Esophagus mucosa (tissue), 1 donor: Measurements from ENCODE around the gene THSD4. TPM values are rescaled to one million over a fixed set of nuclear protein-coding genes. Genes with fewer than 3 reads are reported as not detected.
"Not testable (repeated sequence)": the region's sequence is repeated elsewhere in the genome, so short reads cannot be mapped to it uniquely, and the experiment has no call there.

Experiments
- ATAC-seq: fragments of 200-7000 bp; cut with Tn5 transposase; one replicate; pipeline ENCODE4 v1.9.1; 2020
- total RNA-seq: library from RNA; stranded (reverse); gene quantifications from one replicate; pipeline ENCODE4 v1.2.4, GENCODE V29; 2023
- donor health status: DM: yes; HTN: yes; CAD: no.

Gene THSD4
- total RNA-seq, 1 donor from 2014 or later = 121 TPM

- ATAC-seq = peak; percentile 66
These were observed 181.0 kb downstream of the THSD4 start for GRCh38 chr15:71296315-71296679.

GRCh38 chr15:71301958-71302621, 186.8 kb downstream of the THSD4 start:
- no peak for ATAC-seq

- ATAC-seq = no peak
These were observed 187.7 kb downstream of the THSD4 start for GRCh38 chr15:71302861-71303410.

GRCh38 chr15:71303977-71304376, 188.7 kb downstream of the THSD4 start:
- ATAC-seq = no peak

GRCh38 chr15:71304681-71305080, 189.4 kb downstream of the THSD4 start:
- no peak for ATAC-seq

- ATAC-seq = no peak
These were observed 191.3 kb downstream of the THSD4 start for GRCh38 chr15:71306538-71306937.

- no peak for ATAC-seq
These were observed 197.0 kb downstream of the THSD4 start for GRCh38 chr15:71312194-71312708.

DNA sequence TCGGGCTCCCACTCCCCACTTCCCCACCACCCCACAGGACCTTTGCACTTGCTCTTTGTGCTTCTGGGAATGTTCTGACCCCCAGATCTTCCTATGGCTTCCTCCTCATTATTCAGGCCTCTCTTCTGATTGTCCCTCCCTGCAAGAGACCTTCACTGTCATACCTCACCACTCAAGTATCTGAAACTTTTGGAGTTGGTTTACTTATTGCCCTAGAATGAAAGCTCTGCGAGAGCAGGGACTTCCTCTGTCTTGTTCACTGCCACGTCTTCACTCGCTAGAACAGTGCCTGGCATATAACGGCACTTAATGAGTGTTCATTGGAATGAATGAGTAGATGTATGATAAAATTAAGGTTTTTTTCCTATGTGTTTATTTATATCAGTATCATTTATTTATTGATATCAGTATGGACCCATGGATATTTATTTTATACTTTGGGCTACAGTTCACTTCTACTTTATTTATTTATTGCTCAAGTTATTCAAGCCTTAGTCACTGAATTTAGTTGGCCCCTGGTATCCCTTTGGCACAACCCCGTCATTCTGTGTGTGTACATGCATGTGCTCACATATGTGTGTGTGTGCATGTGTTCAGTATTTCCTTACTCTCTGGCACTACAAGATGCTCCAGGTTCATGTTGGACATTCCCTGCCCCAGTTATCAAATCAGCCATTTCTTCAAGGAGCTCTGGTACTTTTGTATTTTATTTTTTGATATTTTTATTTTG, 197.6 kb downstream of the THSD4 start:
- ATAC-seq = no peak

DNA sequence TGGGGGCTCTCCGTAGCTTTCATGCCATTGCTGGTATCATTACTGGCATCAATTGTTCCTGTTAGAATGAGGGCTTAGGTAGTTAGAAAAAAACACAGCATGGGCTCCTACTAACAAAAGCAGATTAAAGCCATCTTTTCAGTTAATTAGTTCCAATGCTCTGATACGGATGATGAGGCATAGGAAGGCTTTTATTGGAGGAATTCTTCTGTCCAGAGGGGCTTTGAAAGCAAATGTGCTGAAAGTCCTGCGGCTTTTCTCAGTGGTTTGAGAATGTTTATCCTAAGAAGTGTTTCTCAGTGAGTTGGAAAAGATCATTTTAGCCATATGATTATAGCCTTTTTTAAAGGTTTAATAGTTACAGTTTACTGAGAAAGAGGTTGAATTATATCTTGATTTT, 198.5 kb downstream of the THSD4 start:
- ATAC-seq = no peak

DNA sequence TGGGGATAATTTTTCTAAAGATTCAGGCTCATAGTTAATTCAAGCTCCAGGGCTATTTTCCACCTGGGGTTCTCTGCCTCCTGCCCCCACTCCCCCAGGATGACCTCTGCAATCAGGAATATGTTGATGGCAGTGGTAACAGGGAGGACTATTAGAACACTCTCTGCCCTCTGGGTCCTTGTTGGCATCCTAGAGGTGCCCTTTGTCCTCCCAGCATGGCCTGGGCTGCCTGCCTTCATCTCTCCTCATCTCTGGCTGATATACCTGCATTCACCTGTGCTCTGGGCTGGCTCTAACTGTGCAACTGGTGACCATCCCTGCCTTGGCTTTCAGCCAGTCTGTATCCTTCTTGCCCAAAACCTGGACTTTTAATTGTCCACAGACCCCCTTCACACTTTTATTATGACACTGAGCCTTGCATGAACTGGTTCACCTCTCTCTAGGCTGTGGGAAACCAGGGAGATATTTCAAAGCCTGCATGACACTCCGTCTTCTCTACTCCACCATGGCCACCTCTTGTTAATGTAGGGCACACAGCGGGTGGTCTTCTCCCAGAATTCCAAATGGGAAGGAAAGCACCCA, 199.8 kb downstream of the THSD4 start:
- no peak for ATAC-seq

GRCh38 chr15:71316911-71317310, 201.6 kb downstream of the THSD4 start:
- ATAC-seq = no peak

- ATAC-seq = not testable (repeated sequence)
These were observed 204.2 kb downstream of the THSD4 start for GRCh38 chr15:71319424-71319823.

DNA sequence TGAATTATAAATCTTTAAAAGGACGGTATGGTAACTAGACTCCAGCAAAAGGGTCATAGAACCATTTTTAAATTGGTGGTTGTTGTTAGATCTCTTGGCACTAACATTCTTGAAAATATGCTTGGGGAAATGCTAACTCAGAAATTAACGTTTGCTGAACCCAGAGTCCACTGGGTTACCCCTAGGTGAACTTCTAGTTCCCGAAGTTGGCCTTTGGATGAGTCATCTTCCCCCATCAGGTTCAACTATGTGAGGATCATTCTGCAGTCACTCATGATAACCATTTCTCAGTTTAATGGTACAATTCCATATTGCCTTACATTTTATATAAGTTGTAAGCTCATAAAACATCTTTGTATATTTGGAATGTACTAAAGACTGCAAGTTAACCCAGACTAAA, 204.7 kb downstream of the THSD4 start:
- ATAC-seq = no peak

- ATAC-seq = no peak
These were observed 207.8 kb downstream of the THSD4 start for GRCh38 chr15:71323082-71323481.

DNA sequence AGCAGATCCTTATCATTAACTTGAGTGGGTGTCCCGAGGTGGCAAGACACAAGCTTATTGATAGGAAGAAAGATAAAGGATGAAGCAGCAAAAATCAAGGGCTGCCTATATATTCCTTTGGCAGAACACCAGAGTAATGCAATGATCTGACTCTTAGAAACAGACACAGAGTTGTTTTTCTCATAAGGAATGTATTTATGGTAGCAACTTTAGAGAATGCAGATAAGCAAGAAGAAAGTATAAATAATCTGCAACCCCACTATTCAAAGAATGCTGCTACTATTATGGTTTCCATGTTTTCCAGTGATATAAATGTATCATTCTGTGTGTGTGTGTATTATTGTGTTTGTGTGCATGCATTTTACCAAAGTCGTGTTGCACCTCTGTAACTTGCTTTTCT, 208.3 kb downstream of the THSD4 start:
- ATAC-seq = no peak

GRCh38 chr15:71325481-71325880, 210.2 kb downstream of the THSD4 start:
- no peak for ATAC-seq

- ATAC-seq = no peak
These were observed 213.2 kb downstream of the THSD4 start for GRCh38 chr15:71328453-71328852.

DNA sequence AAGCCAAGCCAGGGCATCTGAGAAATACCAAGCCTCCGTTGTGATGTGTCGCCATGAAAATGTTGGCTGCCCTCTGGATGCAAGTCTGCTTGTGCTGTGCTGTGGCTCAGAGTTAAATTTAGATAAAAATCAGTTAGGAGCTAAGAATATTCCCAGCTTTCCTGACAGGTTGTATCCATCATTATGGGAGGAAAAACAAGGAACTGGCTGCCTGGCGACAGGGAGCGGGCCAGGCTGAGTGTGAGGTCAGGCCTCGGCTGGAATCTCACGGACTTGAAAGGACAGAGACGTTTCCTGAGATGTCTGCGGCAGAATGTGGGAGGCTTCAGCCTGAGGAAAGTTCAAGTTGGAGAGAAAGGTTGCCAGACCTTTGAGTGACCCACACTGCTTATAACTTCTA, 213.8 kb downstream of the THSD4 start:
- ATAC-seq = no peak

DNA sequence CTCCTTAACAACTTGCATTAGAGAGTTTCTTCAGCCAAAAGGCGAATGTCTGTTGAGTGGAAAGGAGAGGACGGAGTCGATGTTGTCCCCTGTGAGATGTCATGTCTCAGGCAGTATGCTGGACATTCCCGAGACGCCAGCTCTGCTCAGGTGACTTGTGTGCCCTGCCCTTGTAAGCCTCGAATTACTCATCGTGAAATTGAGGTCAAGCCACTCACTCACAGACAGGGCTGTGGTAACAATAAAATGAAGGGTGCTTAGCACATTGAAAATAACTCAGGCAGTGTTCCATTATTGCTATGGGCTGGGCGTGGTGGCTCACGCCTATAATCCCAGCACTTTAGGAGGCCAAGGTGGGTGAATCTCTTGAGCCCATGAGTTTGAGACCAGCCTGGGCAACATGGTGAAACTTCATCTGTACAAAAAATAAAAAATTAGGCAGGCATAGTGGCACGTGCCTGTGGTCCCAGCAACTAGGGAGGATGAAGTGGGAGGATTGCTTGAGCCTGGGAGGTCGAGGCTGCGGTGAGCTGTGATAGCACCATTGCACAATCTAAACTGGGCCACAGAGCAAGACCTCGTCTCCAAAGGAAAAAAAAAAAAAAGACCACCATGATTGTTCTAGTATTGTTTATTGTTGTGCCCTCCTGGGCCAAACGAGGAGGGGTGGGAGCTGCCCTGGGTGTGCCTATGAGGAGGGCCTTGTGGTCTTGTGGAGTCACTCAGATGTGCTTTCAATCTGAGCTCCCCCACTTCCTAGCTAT, 214.4 kb downstream of the THSD4 start:
- peak; percentile 94 for ATAC-seq

GRCh38 chr15:71330638-71331162, 215.4 kb downstream of the THSD4 start:
- no peak for ATAC-seq

DNA sequence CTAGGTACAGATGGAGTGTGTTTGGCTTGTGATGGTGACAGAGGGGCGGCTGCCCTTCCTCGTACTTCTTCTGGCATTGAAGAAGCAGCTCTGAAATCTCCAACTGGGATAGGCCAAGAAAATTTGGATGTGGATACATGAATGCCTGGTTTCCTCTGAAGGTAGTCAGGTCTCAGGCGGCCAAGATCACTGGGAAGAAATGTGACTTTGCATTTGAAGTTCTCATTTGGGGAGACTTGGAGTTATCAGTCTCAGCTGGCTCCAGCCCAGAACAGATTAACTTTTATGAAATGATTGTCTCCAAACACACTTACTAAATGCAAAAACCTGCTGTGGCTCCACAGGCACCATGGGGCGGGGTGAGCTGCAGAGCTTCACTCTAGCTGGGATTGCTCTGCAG, 215.9 kb downstream of the THSD4 start:
- ATAC-seq = no peak

- ATAC-seq = no peak
These were observed 217.2 kb downstream of the THSD4 start for GRCh38 chr15:71332431-71333004.
